Pancreas (tissue), 10 donors: Measurements from ENCODE around the gene PRKCB. TPM values are rescaled to one million over a fixed set of nuclear protein-coding genes. Genes with fewer than 3 reads are reported as not detected.

Source experiments
- ATAC-seq, 4 donors: fragments of 200-7000 bp; cut with Tn5 transposase; one replicate each; pipeline versions ENCODE4 v1.8.0 to v1.9.1; 2020; ENCODE audit warnings: mild to moderate bottlenecking in 4 of 4, moderate library complexity in 4 of 4
- DNase-seq, 6 donors: peaks; one replicate each; pipeline ENCODE4 v3.0.0-alpha.2; 2020
- FAIRE-seq: peaks from 2 replicates; lab custom pipeline; 2012; peaks lifted over from hg19 to GRCh38; lab: Jason Lieb, UNC
- H3K27ac ChIP-seq, 4 donors: fragments of 200-600 bp; sonication (generic); 1 replicate in 3 of 4; 2 replicates in 1 of 4; pipeline versions ENCODE4 v1.5.0 to v1.8.0; 2020
- H3K27me3 ChIP-seq, 4 donors: fragments of 200-600 bp; one replicate each; pipeline ENCODE4 v1.8.0; 2021
- H3K36me3 ChIP-seq, 3 donors: fragments of 200-600 bp; sonication (generic) in 1 of 3; one replicate each; pipeline versions ENCODE4 v1.5.0 to v1.8.0; 2020 to 2021
- H3K4me1 ChIP-seq, 3 donors: fragments of 200-600 bp; one replicate each; pipeline ENCODE4 v1.8.0; 2021
- H3K4me3 ChIP-seq, 4 donors: fragments of 200-600 bp; sonication (generic) in 2 of 4; one replicate each; pipeline versions ENCODE4 v1.5.0 to v1.8.0; 2020 to 2021
- H3K9me3 ChIP-seq, 4 donors: fragments of 200-600 bp; one replicate each; pipeline ENCODE4 v1.8.0; 2021
- CTCF ChIP-seq, 4 donors: fragments of 200-600 bp; sonication (generic) in 3 of 4; IDR thresholded peaks; one replicate each; pipeline versions ENCODE4 v1.5.0 to v1.8.0; 2021; ENCODE audit warnings: antibody characterized with exemption in 4 of 4
- WGBS, 2 donors: extraction: QIAGEN DNeasy Blood & Tissue Kit; methylation state at CpG; one replicate each; pipeline ENCODE4 v1.1.7; 2013; 5-methylcytosine and 5-hydroxymethylcytosine counted together
- intact Hi-C, 3 donors: fragments of 100-400 bp; cut with DNase I; formaldehyde crosslinking; loops; one replicate each; pipeline versions ENCODE4 v1.11.1 to v1.14.2; 2022
- polyA plus RNA-seq, 2 donors: library from polyadenylated mRNA; stranded (reverse); fragments of 200-250 nt; gene quantifications; one replicate each; pipeline ENCODE4 v1.2.3, GENCODE V29; 2013
- total RNA-seq, 6 donors: library from RNA; stranded (reverse); fragmentation: NEBNext Ultra II Directional in 4 of 6; extraction: Animal tissue kit (Norgen Biotek cat#: 25700) in 4 of 6; gene quantifications; one replicate each; pipeline versions ENCODE4 v1.2.1 to v1.2.4, GENCODE V29; 2021 to 2023
- donor health status: healthy with polysubstance abuse.
- donor health status: DM: no; HTN: no; CAD: no; lungs with moderate emphysema.
- donor health status: DM: no; HTN: no; CAD: no.
- donor health status: control.
- donor health status: control.
- donor health status: Bipolar disorder and iron deficiency.
- donor health status: DM: yes; HTN: yes; CAD: no.
- donor health status: DM: no; HTN: no; CAD: no.
- donor health status: DM: no; HTN: no; CAD: no.
- donor health status: DM: yes; HTN: yes; CAD: no.

The PRKCB gene
- total and polyA plus RNA-seq, 8 donors, result 0.19 to 4.3 (median 0.61) TPM

- H3K27ac ChIP-seq, result no peak overlapping the region
- intact Hi-C loops, result loop anchor here in 1 of 3 donors (5.0 kb wide), 1 partner anchor 442 kb away; no protein-coding TSS in a partner anchor
- no peak overlapping the region for H3K4me3 ChIP-seq
- WGBS, 2 donors, result 23 to 30% methylated on average over 12 of the region's 12 CpGs
- no peaks in the 10 kb centered on the region for H3K4me1 ChIP-seq
- DNase-seq (no peak), FAIRE-seq (no peak), ATAC-seq (no peak)
- peaks cover 0 to 7% (median 0%) of the 10 kb centered on the region in 4 donors for H3K27me3 ChIP-seq
- no peaks in the 10 kb centered on the region for H3K9me3 ChIP-seq
- TF ChIP-seq CTCF (IDR thresholded peaks at IDR 0.05), result no peak
- no peaks in the 10 kb centered on the region for H3K36me3 ChIP-seq
Measured at GRCh38 chr16:24054741-24055491, 219.1 kb downstream of the PRKCB start.

- intact Hi-C loops, result loop anchor here in 1 of 3 donors (10.0 kb wide), 1 partner anchor 192 kb away; the partner anchor contains the start of gene CACNG3
- Histone ChIP-seq H3K9me3 (no peaks in the 10 kb centered on the region), H3K36me3 (no peaks in the 10 kb centered on the region), H3K27me3 (no peaks in the 10 kb centered on the region), H3K4me1 (no peaks in the 10 kb centered on the region), H3K27ac (no peak overlapping the region), H3K4me3 (no peak overlapping the region)
- 66 to 75% methylated on average over 3 of the region's 3 CpGs for WGBS, 2 donors
- ATAC-seq (no peak), FAIRE-seq (no peak), DNase-seq (no peak)
- TF ChIP-seq CTCF (IDR thresholded peaks at IDR 0.05), result no peak
Measured at GRCh38 chr16:24062270-24062817, 226.6 kb downstream of the PRKCB start.

GRCh38 chr16:24069036-24069590 lies 233.3 kb downstream of the PRKCB start:
- H3K27me3 ChIP-seq, result no peaks in the 10 kb centered on the region
- no peak overlapping the region for H3K27ac ChIP-seq
- DNase-seq (no peak), ATAC-seq (no peak), FAIRE-seq (no peak)
- no peaks in the 10 kb centered on the region for H3K9me3 ChIP-seq
- no peak overlapping the region for H3K4me3 ChIP-seq
- TF ChIP-seq CTCF (IDR thresholded peaks at IDR 0.05), result no peak
- no peaks in the 10 kb centered on the region for H3K36me3 ChIP-seq
- intact Hi-C loops, result loop anchor here in 1 of 3 donors (10.0 kb wide), 1 partner anchor 186 kb away; the partner anchor contains the start of gene CACNG3
- 43 to 63% methylated on average over 6 of the region's 6 CpGs for WGBS, 2 donors
- no peaks in the 10 kb centered on the region for H3K4me1 ChIP-seq

GRCh38 chr16:24070851-24071250 lies 235.1 kb downstream of the PRKCB start:
- no peaks in the 10 kb centered on the region for H3K36me3 ChIP-seq
- DNase-seq, result no peak
- no peak for FAIRE-seq
- no peak overlapping the region for H3K27ac ChIP-seq
- no peaks in the 10 kb centered on the region for H3K27me3 ChIP-seq
- WGBS, 2 donors, result 16 to 38% methylated on average over 1 of the region's 1 CpG
- intact Hi-C loops, result no loop called here
- peak in 2 of 4 donors; percentile 70 to 80 for ATAC-seq
- H3K4me1 ChIP-seq, result no peaks in the 10 kb centered on the region
- H3K4me3 ChIP-seq, result no peak overlapping the region
- H3K9me3 ChIP-seq, result no peaks in the 10 kb centered on the region
- peak; percentile 29 to 37 (median 34) for TF ChIP-seq CTCF (IDR thresholded peaks at IDR 0.05)
